Astrocyte (in vitro differentiated cells and primary cell): ENCODE results near the gene VAT1L.

Experiments used
- CTCF ChIP-seq: IDR thresholded peaks from 2 replicates; pipeline ENCODE4 v1.5.1; 2011; ENCODE audit warnings: low read depth, mild to moderate bottlenecking, inconsistent platforms, low read length, moderate library complexity; ENCODE audit not compliant: insufficient read depth
- EZH2 ChIP-seq: IDR thresholded peaks from 2 replicates; pipeline ENCODE4 v1.6.1; 2012; ENCODE audit warnings: mild to moderate bottlenecking, low read length, inconsistent platforms; ENCODE audit not compliant: insufficient read depth

GRCh38 chr16:77882358-77882757, 94.0 kb downstream of the VAT1L start:
- TF ChIP-seq CTCF = no peak
- no peak for TF ChIP-seq EZH2
